GM18505 (cell line): ENCODE data around the gene ZMYND8.
"Not testable (repeated sequence)": the region's sequence is repeated elsewhere in the genome, so short reads cannot be mapped to it uniquely, and the experiment has no call there.

Experiments used
- ATAC-seq: cut with Tn5 transposase; IDR thresholded peaks from one replicate; pipeline ENCODE4 v1.9.1; 2021; ENCODE audit not compliant: unreplicated experiment
- POLR2A ChIP-seq: IDR thresholded peaks from 4 replicates; pipeline ENCODE4 v1.6.1; 2011; ENCODE audit warnings: borderline replicate concordance; ENCODE audit not compliant: insufficient read depth, insufficient read length; ENCODE audit errors: extremely low read depth

The ZMYND8 gene

GRCh38 chr20:47253872-47254271, 102.6 kb downstream of the ZMYND8 start:
- TF ChIP-seq POLR2A, result no peak
- ATAC-seq, result no peak

GRCh38 chr20:47252879-47253307, 103.6 kb downstream of the ZMYND8 start:
- no peak for TF ChIP-seq POLR2A
- no peak for ATAC-seq

DNA sequence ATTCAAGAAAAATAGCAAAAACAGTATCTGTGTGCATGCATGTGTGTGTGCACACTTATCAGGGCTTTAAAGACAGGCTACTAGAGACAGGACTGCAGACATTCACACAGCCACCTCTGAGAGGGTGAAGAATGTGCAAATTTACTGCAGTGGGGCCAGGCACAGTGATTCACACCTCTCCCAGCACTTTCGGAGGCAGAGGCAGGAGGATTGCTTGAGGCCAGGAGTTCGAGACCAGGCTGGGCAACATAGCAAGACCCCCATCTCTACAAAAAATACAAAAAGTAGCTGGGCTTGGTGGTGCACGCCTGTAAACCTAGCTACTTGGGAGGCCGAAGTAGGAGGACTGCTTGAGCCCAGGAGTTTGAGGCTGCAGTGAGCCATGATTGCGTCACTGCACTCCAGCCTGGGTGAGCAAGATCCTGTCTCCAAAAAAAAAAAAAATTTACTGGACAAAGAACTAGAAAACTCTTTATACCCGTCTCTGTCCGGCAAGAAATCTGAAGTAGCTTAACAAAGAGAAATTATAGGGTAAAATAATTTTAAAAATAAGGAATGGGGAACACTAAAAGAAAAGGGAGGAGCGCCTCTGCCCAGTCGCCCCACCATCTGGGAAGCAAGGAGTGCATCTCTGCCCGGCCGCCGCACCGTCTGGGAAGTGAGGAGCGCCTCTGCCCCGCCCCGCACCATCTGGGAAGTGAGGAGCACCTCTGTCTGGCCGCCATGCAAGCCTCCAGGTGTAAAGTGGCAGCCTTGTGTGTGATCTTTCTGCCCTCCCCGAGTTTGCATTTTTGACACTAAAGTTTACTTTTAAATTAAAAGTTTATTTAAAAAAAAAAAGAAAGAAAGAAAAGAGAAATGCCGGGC, 105.1 kb downstream of the ZMYND8 start:
- no peak for ATAC-seq
- no peak for TF ChIP-seq POLR2A

DNA sequence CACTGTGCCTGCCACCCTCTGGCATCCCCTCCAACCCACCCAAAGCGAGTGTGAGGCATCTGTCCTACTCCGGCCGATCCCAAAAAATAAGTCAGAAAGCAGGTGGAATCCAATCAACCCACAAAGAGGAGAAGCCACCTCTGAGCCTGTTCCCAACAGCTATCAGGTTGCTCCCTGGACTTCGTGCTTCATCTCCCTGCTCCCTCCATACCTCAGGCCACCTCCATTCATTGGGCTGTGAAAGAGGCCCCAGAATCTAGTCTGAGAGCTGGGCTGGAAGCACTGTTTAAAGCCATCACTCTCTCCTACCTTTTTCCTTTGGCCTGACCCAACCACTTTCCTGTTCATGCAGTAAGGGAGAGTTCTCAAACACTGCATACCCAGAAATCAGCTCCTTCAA, 106.1 kb downstream of the ZMYND8 start:
- no peak for ATAC-seq
- no peak for TF ChIP-seq POLR2A

DNA sequence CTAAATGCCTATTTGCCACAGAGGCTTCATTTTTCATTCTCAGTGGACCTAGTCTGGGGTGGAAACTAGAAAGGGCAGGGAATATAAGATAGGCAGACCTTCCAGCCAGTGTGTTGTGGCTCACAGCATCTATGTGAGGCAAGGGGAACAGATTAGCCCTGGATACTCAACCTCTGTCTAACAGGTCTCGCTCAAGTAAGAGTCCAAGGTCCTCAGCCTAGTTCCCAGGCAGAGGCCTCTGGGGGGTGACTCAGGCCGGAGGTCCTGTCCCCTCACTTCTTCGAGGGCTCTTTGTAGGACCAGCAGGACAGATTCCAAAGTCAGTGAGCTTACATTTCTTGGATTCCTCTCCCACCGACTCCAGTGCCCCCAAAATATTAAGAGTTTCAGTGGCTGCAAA, 106.6 kb downstream of the ZMYND8 start:
- TF ChIP-seq POLR2A, result no peak
- no peak for ATAC-seq

- ATAC-seq, result no peak
- TF ChIP-seq POLR2A, result no peak
Observed at GRCh38 chr20:47248448-47248966, 108.0 kb downstream of the ZMYND8 start.

GRCh38 chr20:47247972-47248371, 108.5 kb downstream of the ZMYND8 start:
- no peak for TF ChIP-seq POLR2A
- no peak for ATAC-seq

DNA sequence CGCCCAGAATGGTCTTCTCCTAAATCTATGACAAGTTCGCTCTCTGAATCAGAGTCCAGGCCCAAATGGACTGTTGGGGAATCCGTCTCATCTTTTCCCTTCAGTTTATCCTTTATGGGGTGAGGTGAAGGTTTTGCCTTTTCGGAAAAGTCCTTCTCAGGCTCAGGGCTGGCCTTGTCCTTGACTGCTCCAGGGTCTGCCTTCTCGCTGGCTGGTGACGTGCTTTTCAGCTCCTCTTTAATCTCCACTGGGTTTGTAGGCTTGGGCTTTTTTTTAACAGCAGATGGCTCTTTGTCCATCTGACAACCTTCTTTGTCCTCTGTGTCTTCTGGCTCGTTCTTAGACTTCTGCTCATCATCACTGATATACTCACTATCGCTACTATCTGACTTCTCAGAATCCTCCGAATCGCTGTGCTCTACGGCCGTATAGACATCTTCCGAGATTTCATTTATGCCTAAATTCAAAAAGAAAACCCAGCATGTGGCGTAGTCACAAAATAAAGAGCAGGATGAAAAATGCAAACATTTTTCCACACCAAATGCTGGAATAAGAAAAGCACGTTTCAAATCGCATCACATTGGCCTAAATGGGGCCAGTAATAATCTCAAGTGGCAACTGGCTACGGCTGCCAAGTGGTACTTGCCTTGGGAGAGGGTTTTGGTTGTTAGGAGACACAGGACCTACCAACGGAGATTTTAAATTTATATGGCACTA, 110.3 kb downstream of the ZMYND8 start:
- ATAC-seq, result no peak

GRCh38 chr20:47245166-47245565, 111.3 kb downstream of the ZMYND8 start:
- not testable (repeated sequence) for ATAC-seq

More for the DNA sequence above, 110.3 kb downstream of the ZMYND8 start:
- TF ChIP-seq POLR2A, result no peak

- TF ChIP-seq POLR2A, result no peak
- no peak for ATAC-seq
Observed at GRCh38 chr20:47244451-47244850, 112.0 kb downstream of the ZMYND8 start.

GRCh38 chr20:47243532-47244305, 112.8 kb downstream of the ZMYND8 start:
- TF ChIP-seq POLR2A, result no peak
- ATAC-seq, result no peak

- TF ChIP-seq POLR2A, result no peak
- ATAC-seq, result no peak
Observed at GRCh38 chr20:47243003-47243402, 113.5 kb downstream of the ZMYND8 start.

- no peak for ATAC-seq
- no peak for TF ChIP-seq POLR2A
Observed at GRCh38 chr20:47241345-47241781, 115.1 kb downstream of the ZMYND8 start.

GRCh38 chr20:47240096-47240495, 116.4 kb downstream of the ZMYND8 start:
- ATAC-seq, result not testable (repeated sequence)

- no peak for TF ChIP-seq POLR2A
- no peak for ATAC-seq
Observed at GRCh38 chr20:47239719-47240067, 116.8 kb downstream of the ZMYND8 start.
